ENCODE data around the gene CENPB.

CENPB gene

GRCh38 chr20:3768342-3769130 is 18.0 kb downstream of the CENPB start:
- DNase-seq (ENCODE audit: low spot score) = peak; percentile 87
- in situ Hi-C loops (cut with MboI; ENCODE audit: low sequenced_read_pairs, unreplicated experiment) = no loop called here
- TF ChIP-seq, protein P1, sequence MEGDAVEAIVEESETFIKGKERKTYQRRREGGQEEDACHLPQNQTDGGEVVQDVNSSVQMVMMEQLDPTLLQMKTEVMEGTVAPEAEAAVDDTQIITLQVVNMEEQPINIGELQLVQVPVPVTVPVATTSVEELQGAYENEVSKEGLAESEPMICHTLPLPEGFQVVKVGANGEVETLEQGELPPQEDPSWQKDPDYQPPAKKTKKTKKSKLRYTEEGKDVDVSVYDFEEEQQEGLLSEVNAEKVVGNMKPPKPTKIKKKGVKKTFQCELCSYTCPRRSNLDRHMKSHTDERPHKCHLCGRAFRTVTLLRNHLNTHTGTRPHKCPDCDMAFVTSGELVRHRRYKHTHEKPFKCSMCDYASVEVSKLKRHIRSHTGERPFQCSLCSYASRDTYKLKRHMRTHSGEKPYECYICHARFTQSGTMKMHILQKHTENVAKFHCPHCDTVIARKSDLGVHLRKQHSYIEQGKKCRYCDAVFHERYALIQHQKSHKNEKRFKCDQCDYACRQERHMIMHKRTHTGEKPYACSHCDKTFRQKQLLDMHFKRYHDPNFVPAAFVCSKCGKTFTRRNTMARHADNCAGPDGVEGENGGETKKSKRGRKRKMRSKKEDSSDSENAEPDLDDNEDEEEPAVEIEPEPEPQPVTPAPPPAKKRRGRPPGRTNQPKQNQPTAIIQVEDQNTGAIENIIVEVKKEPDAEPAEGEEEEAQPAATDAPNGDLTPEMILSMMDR (IDR thresholded peaks at IDR 0.05; ENCODE audit: borderline replicate concordance, control extremely low read depth, extremely low read depth, insufficient read depth, missing control alignments) = peak; percentile 51

GRCh38 chr20:3767427-3768341 is 18.9 kb downstream of the CENPB start, which contains the start of gene ADISSP:
Gene ADISSP (minus strand): TSS chr20:3767753. CDS start chr20:3760100, 7,653 bp downstream.
- in situ Hi-C loops (cut with MboI; ENCODE audit: low sequenced_read_pairs, unreplicated experiment) = no loop called here
- TF ChIP-seq, protein P1 (IDR thresholded peaks at IDR 0.05; ENCODE audit: borderline replicate concordance, control extremely low read depth, extremely low read depth, insufficient read depth, missing control alignments) = no peak
- peak; percentile 100 for DNase-seq (ENCODE audit: low spot score)

DNA sequence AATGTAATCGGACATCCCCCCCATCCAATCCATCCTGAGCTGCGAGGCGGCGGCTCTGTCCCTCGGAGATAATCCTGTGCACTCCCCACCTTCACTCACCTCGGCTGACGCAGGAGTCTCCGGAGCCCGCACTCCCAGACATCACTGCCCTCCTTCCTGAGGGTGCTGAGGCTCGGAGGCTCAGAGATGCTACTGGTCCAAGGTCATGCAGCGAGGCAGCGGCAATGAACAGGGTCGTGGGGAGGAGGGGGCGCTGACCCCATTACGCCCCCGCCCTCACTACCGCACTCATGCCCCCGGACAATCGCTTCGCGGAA is 19.5 kb downstream of the CENPB start:
- TF ChIP-seq, protein P1 (IDR thresholded peaks at IDR 0.05; ENCODE audit: borderline replicate concordance, control extremely low read depth, extremely low read depth, insufficient read depth, missing control alignments) = no peak
- in situ Hi-C loops (cut with MboI; ENCODE audit: low sequenced_read_pairs, unreplicated experiment) = no loop called here
- no peak for DNase-seq (ENCODE audit: low spot score)

DNA sequence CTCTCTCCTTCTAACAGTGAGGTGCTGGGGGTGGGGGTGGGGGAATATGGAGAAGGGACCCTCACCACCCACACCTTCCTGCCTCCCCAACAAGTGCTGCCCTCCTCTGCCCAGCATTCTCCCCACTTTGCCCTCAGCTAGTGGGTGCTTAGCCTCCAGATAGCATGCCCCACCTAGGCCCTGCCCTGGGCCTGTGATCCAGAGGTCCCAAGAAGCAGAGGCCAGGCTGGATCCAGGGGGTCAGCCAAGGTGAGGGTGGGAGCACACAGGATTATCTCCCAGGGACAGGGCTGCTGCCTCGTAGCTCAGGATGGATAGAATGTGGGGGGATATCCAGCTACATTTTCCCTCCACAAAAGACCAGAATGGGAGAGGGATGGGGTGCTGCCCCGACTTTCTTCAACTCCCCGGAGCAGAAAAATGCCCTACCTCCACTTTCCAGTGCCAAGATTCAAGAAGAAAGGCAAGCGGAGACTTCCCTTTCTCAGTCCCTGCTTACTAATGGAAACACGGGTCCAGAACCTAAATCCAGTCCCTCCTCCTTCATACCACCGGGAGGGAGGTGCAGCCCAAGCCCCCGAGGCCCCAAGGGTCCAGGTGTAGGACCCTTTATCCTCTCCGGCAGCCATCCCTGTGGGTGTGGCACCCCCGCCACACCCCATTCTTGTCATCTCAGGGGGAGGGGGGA is 20.0 kb downstream of the CENPB start:
- TF ChIP-seq, protein P1 (IDR thresholded peaks at IDR 0.05; ENCODE audit: borderline replicate concordance, control extremely low read depth, extremely low read depth, insufficient read depth, missing control alignments) = no peak
- in situ Hi-C loops (cut with MboI; ENCODE audit: low sequenced_read_pairs, unreplicated experiment) = no loop called here
- DNase-seq (ENCODE audit: low spot score) = no peak

DNA sequence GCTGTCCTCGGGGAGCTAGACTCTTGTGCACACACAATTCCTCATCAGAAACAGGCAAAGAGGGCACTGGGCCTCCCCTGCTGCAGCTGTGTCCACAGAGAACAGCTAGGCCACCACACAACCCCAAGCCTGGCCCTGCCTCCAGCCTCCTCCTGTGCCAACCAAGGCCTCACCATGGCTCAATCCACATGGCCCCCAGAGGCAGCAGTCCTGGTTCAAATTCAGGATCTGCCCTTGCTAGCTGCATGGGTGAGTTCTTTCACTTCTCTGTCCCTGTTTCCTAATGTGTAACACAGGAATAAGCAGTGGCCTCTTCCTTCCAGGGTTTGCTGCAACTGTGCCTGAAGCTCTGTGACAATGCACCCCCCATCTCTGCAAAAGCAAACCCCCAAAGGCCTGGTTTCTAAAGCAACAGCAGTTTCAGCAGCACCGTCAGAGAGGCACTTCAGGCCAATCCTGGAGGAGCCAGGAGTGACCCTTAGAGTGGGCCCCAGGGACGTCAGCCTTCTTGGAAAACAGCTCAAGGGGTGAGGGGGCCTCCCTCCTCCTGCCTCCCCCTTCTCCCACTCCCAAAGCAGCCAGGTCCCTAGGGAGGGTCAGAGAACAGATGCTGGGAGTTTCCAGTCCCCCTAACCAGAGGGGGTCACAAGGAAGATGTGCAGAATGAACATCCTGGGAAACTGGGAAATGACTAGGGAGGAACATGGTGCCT is 21.2 kb downstream of the CENPB start:
- DNase-seq (ENCODE audit: low spot score) = no peak
- in situ Hi-C loops (cut with MboI; ENCODE audit: low sequenced_read_pairs, unreplicated experiment) = no loop called here
- TF ChIP-seq, protein P1 (IDR thresholded peaks at IDR 0.05; ENCODE audit: borderline replicate concordance, control extremely low read depth, extremely low read depth, insufficient read depth, missing control alignments) = no peak

- DNase-seq (ENCODE audit: low spot score) = no peak
- in situ Hi-C loops (cut with MboI; ENCODE audit: low sequenced_read_pairs, unreplicated experiment) = no loop called here
- TF ChIP-seq, protein P1 (IDR thresholded peaks at IDR 0.05; ENCODE audit: borderline replicate concordance, control extremely low read depth, extremely low read depth, insufficient read depth, missing control alignments) = no peak
These were observed 21.9 kb downstream of the CENPB start for GRCh38 chr20:3764659-3765058.

Data from GM13976 (cell line).